SU-DHL-6 (cell line): ENCODE data around the gene DENND2A.

Experiments
- H2AFZ ChIP-seq: fragments of 200-600 bp; sonication (generic); 2 replicates; pipeline ENCODE4 v1.6.1; 2014; ENCODE audit warnings: low read depth, mild to moderate bottlenecking, moderate library complexity, mixed read lengths, antibody characterized with exemption, low read length; ENCODE audit not compliant: severe bottlenecking
- H3F3A ChIP-seq: fragments of 200-600 bp; shearing (Covaris generic); 2 replicates; pipeline ENCODE4 v1.6.0; 2016; ENCODE audit warnings: antibody characterized with exemption, mild to moderate bottlenecking; ENCODE audit not compliant: insufficient read depth
- H3K27ac ChIP-seq: fragments of 200-600 bp; sonication (generic); 2 replicates; pipeline ENCODE4 v1.5.1; 2016; ENCODE audit warnings: low read depth, mild to moderate bottlenecking, low read length, moderate library complexity, mixed read lengths
- H3K27me3 ChIP-seq: fragments of 200-600 bp; sonication (generic), shearing (Covaris generic); 2 replicates; pipeline ENCODE4 v1.6.0; 2014; ENCODE audit warnings: mild to moderate bottlenecking, low read length
- H3K36me3 ChIP-seq: fragments of 200-600 bp; sonication (generic); 2 replicates; pipeline ENCODE4 v1.6.1; 2014; ENCODE audit warnings: mild to moderate bottlenecking, low read length, mixed read lengths
- H3K4me2 ChIP-seq: fragments of 300-600, 200-600 bp; shearing (Covaris generic), sonication (generic); 2 replicates; pipeline ENCODE4 v1.6.0; 2014; ENCODE audit warnings: low read length, low read depth, mild to moderate bottlenecking; ENCODE audit not compliant: poor library complexity, severe bottlenecking
- H3K4me3 ChIP-seq: fragments of 200-600 bp; sonication (generic); 2 replicates; pipeline ENCODE4 v1.5.1; 2014; ENCODE audit warnings: antibody characterized with exemption, low read length, mild to moderate bottlenecking, mixed read lengths; ENCODE audit not compliant: insufficient read depth, poor library complexity, severe bottlenecking
- H3K79me2 ChIP-seq: fragments of 200-600 bp; sonication (generic); 2 replicates; pipeline ENCODE4 v1.6.1; 2014; ENCODE audit warnings: mild to moderate bottlenecking, low read length, moderate library complexity; ENCODE audit not compliant: insufficient read depth
- H3K9ac ChIP-seq: fragments of 200-600 bp; sonication (generic); 2 replicates; pipeline ENCODE4 v1.7.0; 2014; ENCODE audit warnings: mild to moderate bottlenecking, low read length
- H3K9me2 ChIP-seq: fragments of 200-600 bp; sonication (generic); replicated peaks from 2 replicates; pipeline ENCODE4 v1.6.1; 2014; ENCODE audit warnings: low read length; ENCODE audit not compliant: insufficient read depth
- H3K9me3 ChIP-seq: fragments of 200-600 bp; sonication (generic); 2 replicates; pipeline ENCODE4 v1.6.1; 2014; ENCODE audit warnings: low read length, mixed read lengths; ENCODE audit not compliant: insufficient read depth
- H4K20me1 ChIP-seq: fragments of 200-600 bp; sonication (generic); 2 replicates; pipeline ENCODE4 v1.6.1; 2014; ENCODE audit warnings: low read depth, mild to moderate bottlenecking, antibody characterized with exemption, low read length, moderate library complexity, mixed read lengths
- EZH2phosphoT487 ChIP-seq: fragments of 200-600 bp; sonication (generic), shearing (Covaris generic); conservative IDR thresholded peaks from 2 replicates; pipeline ENCODE4 v1.6.1; 2018; ENCODE audit warnings: mild to moderate bottlenecking, antibody characterized with exemption, low read length, moderate library complexity, mixed read lengths
- TF ChIP-seq, protein P1 (sequence below): fragments of 200-600 bp; sonication (generic); IDR thresholded peaks from one replicate; pipeline ENCODE4 v1.5.1; 2017; ENCODE audit warnings: antibody characterized with exemption, mild to moderate bottlenecking, low read length, moderate library complexity; ENCODE audit not compliant: insufficient read depth, poor library complexity, severe bottlenecking

The DENND2A gene

DNA sequence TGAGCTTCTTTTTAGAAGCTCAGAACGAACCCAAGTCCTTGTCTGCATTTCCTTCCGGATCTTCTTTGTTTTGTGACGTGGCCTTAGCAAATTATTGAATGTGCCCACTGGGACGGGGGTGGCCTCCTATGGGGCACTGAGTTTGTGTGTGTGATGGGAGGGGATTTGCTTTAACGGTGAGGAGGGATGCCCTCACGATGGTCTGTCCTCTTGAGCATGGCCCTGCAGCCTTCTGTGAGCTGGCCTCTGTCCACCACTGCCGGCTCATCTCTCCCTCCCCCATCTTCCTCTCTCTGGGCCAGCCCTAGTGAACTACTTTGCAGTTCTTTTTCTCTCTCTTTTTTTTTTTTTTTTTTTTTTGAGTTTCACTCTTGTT, 98.4 kb downstream of the DENND2A start:
- H3K4me2 ChIP-seq = no peak overlapping the region
- H3K79me2 ChIP-seq = no peaks in the 10 kb centered on the region
- H3F3A ChIP-seq = no peaks in the 10 kb centered on the region
- no peaks in the 10 kb centered on the region for H3K9me2 ChIP-seq
- TF ChIP-seq, protein P1, sequence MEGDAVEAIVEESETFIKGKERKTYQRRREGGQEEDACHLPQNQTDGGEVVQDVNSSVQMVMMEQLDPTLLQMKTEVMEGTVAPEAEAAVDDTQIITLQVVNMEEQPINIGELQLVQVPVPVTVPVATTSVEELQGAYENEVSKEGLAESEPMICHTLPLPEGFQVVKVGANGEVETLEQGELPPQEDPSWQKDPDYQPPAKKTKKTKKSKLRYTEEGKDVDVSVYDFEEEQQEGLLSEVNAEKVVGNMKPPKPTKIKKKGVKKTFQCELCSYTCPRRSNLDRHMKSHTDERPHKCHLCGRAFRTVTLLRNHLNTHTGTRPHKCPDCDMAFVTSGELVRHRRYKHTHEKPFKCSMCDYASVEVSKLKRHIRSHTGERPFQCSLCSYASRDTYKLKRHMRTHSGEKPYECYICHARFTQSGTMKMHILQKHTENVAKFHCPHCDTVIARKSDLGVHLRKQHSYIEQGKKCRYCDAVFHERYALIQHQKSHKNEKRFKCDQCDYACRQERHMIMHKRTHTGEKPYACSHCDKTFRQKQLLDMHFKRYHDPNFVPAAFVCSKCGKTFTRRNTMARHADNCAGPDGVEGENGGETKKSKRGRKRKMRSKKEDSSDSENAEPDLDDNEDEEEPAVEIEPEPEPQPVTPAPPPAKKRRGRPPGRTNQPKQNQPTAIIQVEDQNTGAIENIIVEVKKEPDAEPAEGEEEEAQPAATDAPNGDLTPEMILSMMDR = no peak
- no peak for TF ChIP-seq EZH2phosphoT487
- no peak overlapping the region for H3K9ac ChIP-seq
- no peaks in the 10 kb centered on the region for H4K20me1 ChIP-seq
- H3K4me3 ChIP-seq = no peak overlapping the region
- H3K9me3 ChIP-seq = no peaks in the 10 kb centered on the region
- H3K27me3 ChIP-seq = no peaks in the 10 kb centered on the region
- H2AFZ ChIP-seq = no peak overlapping the region
- no peaks in the 10 kb centered on the region for H3K36me3 ChIP-seq
- no peak overlapping the region for H3K27ac ChIP-seq

DNA sequence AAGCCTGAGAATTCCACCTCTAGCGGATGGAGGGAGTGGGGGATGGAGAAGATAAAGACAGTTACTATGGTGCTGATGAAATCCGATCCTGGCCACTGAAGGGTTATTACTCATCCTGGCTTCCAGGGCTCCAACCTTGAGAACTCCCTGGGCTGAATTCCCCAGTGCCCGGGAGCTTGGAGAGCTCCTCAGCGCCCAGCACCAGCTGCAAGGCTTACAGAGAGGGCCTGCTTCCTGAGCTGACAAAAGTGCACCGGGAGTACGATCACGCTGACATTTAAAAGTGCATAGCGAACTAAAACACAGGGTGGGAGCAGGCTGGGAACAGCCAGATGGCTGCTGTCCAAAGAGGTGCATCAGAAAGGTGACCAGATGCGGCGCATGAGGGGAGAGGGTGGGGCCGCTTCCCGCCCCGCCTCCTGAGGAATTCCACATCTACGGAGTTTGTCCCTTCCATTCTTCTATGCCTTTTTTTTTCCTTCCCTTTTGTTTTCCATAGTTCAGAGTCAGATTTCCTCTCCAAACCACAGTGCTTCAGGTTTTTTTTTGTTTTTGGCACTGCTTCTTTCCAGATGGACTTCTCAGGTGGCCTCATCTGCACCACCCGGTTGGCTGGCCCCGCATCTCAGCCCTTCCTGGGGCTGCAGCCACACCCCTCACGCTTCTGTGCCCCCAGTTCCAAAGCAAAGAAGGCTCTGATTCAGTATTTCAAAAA, 98.9 kb downstream of the DENND2A start:
- H2AFZ ChIP-seq = no peak overlapping the region
- H3K79me2 ChIP-seq = no peaks in the 10 kb centered on the region
- no peak overlapping the region for H3K4me3 ChIP-seq
- H3K36me3 ChIP-seq = no peaks in the 10 kb centered on the region
- H3K27ac ChIP-seq = no peak overlapping the region
- no peaks in the 10 kb centered on the region for H4K20me1 ChIP-seq
- TF ChIP-seq, protein P1 = no peak
- no peak for TF ChIP-seq EZH2phosphoT487
- no peaks in the 10 kb centered on the region for H3F3A ChIP-seq
- H3K9me2 ChIP-seq = no peaks in the 10 kb centered on the region
- no peaks in the 10 kb centered on the region for H3K27me3 ChIP-seq
- no peaks in the 10 kb centered on the region for H3K9me3 ChIP-seq
- no peak overlapping the region for H3K9ac ChIP-seq
- no peak overlapping the region for H3K4me2 ChIP-seq

DNA sequence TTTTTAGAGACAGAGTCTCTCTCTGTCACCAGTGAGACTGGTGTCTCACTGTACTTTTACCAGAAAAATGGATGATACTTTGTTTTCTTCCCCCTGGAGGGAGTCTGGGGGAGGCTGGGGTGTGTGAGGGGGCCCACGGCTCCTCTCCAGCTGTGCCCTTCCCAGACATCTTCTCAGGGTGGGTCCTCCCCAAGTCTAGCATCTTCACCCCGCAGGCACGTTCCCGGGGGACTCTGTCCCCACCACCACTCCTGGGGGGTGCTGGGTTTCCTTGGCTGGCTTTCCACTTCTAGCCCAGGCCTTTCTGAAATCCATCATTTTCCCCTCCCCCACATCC, 99.5 kb downstream of the DENND2A start:
- Histone ChIP-seq H3K4me2 (no peak overlapping the region), H2AFZ (no peak overlapping the region), H3K27ac (no peak overlapping the region), H3K9me3 (no peaks in the 10 kb centered on the region), H3F3A (no peaks in the 10 kb centered on the region), H3K27me3 (no peaks in the 10 kb centered on the region), H3K9me2 (no peaks in the 10 kb centered on the region), H3K9ac (no peak overlapping the region), H3K79me2 (no peaks in the 10 kb centered on the region), H3K36me3 (no peaks in the 10 kb centered on the region), H3K4me3 (no peak overlapping the region), H4K20me1 (no peaks in the 10 kb centered on the region)
- TF ChIP-seq, protein P1 = no peak
- TF ChIP-seq EZH2phosphoT487 = no peak
